GM19099 (cell line): ENCODE data around the gene PLD2.

ENCODE experiments used
- POLR2A ChIP-seq: IDR thresholded peaks from 3 replicates; pipeline ENCODE4 v1.6.1; 2011; ENCODE audit warnings: low read depth; ENCODE audit not compliant: insufficient read length; ENCODE audit errors: extremely low read depth

PLD2 gene

DNA sequence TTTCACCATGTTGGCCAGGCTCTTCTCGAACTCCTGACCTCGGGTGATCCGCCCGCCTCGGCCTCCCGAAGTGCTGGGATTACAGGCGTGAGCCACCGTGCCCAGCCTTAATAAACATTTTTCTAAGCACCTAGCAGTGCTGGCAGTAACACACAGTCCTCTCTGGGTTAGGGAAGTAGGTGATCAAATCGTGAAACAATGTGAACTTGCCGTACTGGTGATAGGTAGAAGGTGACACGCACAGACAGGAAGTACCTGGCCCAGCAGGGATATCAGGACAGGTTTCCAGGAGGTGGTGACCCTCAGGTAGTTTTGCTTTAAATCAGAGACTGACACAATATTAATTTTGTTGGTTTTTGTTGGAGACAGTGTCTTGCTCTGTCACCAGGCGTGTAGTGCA is 4.5 kb downstream of the PLD2 start:
- TF ChIP-seq POLR2A, result no peak

DNA sequence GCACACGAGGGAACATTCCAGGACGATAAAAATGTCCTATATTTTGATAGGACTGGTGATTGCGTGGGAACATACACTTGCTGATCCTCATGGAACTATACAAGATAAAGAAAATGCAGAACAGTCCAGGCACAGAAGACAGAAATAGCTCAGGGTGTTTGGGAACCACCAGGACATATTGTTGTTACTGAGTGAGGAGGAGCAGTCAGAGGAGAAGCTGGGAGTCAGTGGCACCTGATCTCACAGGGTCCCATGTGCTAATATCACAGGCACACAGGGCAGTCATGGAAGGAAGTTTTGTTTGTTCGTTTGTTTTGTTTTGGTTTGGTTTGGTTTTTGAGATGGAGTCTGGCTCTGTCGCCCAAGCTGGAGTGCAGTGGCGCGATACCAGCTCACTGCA is 5.7 kb downstream of the PLD2 start:
- no peak for TF ChIP-seq POLR2A

DNA sequence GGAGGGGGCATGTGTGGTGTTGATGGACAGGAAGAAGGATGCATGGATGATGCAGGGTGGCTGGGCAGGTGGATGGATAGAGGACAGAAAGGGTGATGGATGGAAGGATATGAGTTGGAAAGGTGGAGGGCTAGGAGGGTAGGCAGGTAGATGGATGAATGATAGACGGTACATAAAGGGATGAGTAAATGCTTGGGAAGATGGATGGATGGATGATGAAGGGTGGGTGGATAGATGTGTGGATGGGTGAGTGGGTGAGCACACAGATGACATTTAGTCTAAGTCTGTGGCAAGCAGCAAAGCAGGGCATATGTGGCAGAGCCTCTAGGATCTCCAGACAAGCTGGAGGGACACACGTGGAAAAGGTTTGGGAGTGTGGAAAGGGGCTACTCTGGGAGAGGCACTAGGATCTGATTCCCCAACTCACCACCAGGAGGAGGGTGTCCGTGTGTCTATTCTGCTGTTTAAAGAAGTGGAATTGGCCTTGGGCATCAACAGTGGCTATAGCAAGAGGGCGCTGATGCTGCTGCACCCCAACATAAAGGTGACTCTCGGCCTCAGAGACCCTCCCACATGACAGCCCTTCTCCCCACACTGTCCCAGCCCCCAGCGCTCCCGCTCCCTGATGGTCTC is 8.2 kb downstream of the PLD2 start:
- TF ChIP-seq POLR2A, result no peak

DNA sequence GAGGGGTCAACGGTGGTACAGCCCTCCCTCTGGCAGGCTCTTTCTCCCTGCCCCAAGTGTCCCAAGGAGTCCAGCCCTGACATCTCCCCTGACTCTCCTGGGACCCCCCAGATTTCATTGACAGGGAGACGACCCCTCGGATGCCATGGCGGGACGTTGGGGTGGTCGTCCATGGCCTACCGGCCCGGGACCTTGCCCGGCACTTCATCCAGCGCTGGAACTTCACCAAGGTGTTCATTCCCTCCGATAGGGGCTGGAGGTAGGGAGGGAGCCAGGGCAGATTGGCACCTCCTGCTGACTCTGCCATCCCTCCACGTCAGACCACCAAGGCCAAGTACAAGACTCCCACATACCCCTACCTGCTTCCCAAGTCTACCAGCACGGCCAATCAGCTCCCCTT is 9.9 kb downstream of the PLD2 start:
- TF ChIP-seq POLR2A, result no peak

DNA sequence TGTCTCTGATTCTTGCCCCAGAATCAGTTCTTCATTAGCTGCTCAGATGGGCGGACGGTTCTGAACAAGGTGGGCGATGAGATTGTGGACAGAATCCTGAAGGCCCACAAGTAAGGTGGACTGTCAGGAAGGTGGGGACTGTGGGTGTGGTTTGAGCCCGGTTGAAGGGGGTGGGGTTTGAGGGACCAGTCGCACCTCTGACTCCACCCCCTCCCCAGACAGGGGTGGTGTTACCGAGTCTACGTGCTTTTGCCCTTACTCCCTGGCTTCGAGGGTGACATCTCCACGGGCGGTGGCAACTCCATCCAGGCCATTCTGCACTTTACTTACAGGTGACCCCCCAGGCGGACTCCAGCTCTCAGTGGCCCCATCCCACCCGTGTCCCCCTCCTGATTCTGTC is 11.3 kb downstream of the PLD2 start:
- TF ChIP-seq POLR2A, result no peak

DNA sequence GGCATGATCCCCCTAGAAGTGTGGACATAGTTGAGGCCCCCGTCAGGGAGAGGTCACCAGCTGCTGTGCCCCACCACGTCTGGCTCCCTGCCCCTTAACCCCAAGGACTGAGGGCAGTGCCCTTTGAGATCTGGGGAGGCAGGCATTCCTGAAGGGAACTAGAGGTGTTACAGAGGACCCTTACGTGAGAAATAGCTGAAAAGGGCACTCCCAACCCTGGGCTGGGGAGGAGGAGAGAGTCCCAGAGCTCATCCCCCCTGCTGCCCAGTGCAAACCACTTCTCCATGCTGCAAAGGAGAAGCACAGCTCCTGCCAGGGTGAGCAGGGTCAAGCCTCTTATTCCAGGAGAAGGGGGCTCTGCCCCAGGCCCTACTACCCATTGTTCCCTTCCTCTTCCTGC is 15.9 kb downstream of the PLD2 start:
- TF ChIP-seq POLR2A, result no peak

DNA sequence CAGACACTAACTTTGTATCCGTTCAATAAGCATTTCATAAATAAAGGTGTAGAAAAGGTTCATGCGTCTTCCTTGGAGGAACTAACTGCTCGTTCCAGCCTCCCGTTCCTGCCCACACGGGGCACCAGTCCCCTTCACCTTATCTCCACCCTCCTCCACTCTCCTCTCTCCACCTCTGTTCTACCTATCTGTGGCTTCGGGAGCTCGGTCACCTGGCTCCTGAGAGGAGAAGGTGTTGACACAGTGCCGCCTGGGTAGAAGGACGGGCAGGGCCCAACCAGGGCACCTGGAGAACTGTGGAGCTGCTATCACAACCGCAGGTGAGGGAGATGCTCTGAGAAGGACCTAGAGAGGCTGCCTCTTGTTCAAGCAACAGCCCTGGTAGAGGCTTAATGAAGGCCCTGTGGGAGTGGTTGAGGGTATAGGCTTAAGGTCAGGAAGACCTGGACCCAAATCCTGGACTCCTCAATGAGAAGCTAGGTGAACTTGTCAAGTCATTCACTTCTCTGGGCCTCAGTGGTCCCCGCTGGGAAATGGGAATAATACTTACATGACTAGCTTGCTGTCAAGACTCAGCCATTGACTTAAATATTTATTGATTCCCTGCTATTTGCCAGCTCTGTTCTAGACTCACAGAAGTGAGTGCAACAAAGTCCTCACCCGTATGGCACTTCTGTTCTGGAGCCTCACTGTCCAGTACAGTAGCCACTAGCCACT is 16.6 kb downstream of the PLD2 start:
- TF ChIP-seq POLR2A, result no peak

DNA sequence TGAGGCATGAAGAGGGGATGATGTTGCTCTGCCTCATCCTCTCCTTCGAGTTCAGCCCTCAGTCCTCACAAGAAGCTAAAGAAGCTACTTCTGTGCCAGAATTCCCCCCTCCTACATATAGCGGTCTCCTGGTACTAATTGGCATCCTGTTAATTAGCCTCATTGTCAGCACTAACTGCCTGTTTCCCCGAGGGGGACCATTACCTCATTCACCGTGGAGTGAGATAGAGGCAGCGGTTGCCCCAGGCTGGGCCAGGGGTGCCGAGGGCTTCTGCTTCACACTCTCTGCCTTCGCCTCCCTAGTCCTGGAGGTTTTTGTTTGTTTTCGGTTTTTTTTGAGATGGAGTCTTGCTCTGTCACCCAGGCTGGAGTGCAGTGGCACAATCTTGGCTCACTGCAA is 20.4 kb downstream of the PLD2 start:
- TF ChIP-seq POLR2A, result no peak

DNA sequence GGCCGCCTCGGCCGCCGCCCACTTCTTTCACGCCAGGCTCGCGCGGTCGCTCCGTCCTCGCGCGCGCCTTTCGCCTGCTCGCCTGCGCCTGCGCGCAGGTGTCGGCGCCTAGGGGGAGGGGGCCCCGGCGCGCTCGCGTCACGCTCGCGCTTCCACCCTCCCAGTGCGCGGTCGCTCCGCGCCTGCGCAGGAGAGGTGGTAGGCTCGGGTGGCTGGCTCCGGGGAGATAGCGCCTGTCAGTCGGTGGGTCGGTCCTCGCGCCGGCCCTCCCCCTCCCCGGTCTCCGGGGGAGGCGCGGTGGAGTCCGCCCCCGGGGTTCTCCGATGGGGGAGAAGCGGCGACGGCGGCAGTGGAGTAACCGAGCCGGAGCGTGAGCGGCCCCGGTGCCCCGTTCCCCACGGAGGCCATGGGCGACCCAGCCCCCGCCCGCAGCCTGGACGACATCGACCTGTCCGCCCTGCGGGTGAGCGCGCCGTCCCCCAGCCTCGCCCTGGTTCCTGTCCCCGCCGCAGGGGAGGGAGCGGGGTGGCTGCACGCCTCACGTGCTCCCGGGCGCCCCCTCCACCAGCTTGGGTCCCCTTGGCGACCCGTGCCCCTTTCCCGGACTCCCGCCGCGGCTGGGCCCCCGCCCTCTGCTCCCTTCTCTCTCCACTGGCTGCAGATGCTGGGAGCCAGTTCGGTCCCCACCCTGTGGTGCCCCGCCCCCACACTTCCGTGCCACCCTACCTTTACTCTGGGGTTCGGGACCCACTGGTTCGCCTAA is 26.4 kb downstream of the PLD2 start, which contains the start of gene MINK1:
Gene MINK1, plus strand, starts transcription at position 163 of the 763 bp plus-strand sequence. Its CDS starts 244 bp downstream, at position 407.
- TF ChIP-seq POLR2A, result peak; percentile 77

DNA sequence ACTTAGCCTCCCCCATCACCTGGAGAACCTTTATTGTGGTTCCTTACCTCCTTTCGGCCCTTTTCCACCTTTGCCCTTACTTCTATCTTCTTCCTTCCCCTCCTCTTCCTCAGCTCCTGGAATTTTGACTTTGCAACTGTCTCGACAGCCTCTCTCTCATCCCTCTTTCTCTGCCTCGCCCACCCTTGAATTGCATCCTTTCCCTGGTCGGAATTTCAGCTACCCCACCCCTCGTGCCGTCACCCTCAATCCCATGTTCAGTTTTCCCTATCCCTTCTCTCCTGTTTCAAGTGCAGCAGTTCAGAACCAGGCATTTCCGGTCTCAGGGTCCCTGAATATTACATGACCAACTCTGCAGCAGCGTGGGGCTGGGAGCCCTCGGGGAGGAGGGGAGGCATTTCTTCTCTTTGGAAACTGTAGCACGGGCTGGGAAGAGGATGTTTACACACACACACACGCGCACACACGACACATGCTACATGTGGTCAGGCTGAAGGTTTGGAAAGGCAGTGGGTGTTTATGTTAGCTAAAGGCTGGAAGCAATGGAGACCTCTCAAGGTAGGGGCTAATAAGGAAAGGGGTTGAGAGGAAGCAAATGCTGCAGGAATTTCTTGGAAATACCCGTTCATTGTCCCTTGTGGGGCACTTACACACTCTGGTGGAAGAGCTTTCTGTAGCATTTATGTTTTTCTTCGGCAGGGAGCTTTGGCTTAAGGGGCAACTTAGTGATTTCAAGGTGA is 27.2 kb downstream of the PLD2 start:
- no peak for TF ChIP-seq POLR2A

DNA sequence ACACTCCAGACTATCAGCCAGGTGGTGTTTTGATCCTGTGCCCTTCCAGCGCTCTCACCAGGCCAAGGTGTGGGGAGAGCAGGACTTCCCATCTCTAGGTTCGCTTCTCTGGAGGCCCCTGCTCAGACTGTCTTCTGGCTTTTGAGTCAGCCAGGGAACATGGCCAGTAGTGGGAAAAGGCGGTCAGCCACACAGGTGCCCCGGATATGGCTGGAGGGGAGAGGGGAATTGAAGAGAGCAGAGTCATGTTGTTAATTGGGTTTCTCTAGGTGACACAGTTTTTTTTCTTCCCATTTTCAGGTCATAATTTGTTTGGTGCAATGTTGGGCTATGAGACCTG is 27.7 kb downstream of the PLD2 start:
- TF ChIP-seq POLR2A, result no peak

DNA sequence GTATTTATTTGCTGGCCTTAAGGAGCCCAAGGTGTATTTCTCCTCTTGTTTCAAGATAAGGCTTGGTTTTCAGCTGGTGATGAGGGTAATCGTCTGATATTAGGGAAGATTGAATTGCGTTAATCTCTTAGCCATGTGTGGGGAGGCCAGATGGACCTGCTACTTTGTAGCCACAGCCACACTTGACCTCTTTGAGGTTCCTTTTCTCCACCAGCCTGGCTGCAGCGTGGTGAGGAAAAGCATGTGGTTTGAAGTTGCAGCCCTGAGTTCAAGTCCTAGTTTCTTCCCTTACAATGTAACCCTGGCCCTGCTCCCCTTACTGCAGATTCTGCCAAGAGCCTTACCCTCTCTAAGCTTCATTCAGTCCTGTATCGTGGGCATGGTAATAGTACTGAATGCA is 29.3 kb downstream of the PLD2 start:
- no peak for TF ChIP-seq POLR2A

DNA sequence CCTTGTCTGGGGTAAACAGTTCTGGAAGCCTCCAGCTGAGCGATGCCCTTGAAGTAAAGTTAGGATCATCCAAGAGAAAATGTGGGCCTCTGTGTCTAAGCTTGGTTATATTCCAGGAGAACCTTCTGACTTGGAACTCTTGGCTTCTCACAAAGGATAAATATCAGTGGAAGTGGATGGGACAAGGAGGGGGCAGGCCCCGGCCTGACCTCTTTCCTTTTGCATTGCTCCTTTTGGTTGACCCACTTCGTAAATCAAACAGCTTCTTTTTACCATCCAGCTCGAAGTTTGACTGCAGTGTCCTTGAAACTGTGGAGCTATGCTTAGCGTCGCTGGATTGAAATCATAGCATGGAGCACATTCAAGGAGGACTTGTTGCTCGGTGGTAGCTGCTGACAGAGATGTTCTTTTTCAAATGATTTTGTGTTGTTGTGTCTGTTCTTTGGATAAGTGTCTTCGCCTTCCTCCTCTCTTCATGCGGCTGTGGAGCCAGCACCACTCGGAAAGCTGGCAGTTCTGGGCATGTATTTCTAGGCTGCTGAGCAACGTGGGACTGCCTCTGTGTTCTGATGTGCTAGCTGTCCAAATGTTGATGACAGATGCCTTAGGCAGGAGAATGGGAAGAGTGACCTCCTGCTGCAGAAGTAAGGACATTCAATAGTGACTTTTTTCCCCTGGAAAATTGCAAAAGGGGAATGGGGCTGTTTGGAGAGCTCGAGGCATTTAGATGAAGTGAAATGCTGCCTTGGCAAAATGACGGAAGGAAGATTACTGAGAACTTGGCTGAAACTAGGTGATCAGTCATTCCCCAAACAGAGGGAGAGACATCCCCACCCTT is 30.7 kb downstream of the PLD2 start:
- no peak for TF ChIP-seq POLR2A

DNA sequence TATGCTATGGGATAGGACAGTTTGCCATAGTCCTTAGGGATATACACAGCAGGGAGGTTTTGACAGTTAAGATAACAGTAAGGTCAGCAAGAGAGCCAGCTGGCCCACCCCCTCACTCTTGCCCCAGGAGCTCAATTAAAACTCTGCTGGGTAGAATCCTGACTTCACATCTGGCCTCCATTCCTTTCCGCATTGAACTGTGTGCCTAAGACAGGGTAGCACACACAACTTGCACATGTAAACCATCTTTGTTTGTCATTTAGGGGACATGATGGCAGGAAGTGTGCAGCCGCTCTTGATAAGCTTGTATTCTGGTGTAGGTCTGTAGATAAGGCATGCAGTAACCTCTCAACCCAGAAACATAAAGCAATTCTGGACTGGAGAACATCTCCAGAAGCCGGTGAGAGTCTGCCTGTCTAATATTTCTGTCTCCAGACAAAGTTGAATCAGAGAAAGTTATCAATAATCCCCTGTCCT is 31.4 kb downstream of the PLD2 start:
- no peak for TF ChIP-seq POLR2A

DNA sequence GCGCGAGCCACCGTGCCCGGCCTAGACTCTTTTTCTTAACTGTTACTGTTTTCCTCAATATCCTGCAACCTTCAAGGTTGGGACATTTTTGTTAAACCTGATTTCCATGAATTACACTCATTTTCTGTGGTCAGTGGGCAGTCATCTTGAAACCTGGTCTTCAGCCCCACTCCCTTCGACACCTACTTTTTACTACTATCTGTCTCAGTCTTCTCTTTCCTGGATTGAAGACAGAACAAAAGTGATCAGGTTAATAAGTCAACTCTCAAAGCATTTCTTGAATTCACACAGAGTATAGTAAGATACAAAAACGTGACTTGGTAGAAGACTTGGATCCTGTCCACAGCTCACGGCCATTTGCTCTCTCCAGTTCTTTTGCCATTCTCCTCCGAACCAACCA is 32.3 kb downstream of the PLD2 start:
- no peak for TF ChIP-seq POLR2A
